ENCODE results near the gene TBC1D17.

The TBC1D17 gene

GRCh38 chr19:49879243-49879963 lies 1.9 kb downstream of the TBC1D17 start:
- DNase-seq = no peak

DNA sequence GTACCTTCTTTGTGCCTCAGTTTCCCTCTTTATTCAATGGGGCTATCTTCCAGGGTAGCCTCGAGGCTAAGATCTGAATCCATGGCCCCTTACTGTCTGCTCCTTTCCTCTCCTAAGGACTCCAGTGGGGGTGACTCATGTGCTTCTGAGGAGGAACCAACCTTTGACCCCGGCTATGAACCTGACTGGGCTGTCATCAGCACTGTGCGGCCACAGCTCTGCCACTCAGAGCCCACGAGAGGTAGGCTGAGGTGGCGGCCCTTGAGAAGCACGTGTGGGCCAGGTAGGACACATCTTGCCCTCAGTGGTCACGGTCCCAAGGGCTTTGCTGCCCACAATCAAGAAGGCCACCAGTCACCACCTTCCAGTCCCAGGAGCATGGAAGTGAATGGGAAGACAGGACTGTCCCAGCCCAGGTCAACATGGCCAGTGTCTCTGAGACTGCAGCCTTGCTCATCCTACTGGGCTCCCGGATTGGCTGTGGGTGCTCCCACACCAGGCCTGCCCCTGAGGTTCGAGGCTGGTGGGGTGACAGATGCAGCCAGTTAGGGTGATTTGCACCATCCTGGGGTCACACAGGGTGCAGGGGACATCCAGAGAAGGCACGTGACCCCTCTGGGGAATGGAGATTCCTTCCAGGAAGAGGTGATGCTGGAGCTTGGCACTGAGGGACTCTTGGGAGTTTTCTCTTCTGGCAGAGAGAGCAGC lies 2.8 kb downstream of the TBC1D17 start:
- DNase-seq = no peak

DNA sequence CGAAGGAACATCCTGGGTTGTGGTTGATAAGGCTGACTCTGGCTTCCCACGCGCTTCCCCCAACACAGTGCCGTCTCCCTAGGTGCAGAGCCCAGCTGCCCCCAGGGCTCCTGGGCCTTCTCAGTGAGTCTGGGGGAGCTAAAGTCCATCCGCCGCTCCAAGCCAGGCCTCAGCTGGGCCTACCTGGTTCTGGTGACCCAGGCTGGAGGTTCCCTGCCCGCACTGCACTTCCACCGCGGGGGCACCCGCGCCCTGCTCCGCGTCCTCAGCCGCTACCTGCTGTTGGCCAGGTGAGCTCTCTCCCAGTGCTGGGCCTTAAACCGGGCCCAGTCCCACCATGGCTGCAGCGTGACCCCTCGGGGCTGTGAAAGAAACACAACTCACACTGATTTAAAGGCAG lies 3.7 kb downstream of the TBC1D17 start:
- no peak for DNase-seq

DNA sequence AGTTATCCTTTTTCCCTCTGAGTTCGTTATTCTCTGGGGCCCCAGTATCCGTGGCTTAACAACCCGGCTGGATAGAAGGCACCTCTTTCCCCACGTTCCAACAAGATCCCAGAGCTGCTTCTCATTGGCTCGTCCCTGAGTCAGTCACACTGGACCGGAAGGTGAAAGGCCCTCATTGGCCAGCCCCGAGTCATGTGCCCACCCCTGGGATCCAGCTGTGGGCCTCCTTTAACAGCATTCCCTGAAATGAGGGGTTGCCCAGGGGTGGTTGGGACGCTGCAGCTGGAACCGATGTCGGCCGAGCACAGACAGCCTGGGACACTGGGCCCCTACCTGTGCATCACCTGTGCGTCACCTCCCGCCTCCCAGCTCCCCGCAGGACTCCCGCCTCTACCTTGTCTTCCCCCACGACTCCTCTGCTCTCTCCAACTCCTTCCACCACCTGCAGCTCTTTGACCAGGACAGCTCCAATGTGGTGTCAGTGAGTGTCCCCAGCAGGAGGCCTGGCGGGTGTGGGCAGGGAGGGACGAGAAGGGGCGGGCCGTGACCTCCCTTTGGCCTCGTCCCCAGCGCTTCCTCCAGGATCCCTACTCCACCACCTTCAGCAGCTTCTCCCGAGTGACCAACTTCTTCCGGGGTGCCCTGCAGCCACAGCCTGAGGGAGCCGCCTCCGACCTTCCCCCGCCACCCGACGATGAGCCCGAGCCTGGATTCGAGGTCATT lies 4.3 kb downstream of the TBC1D17 start:
- no peak for DNase-seq

DNA sequence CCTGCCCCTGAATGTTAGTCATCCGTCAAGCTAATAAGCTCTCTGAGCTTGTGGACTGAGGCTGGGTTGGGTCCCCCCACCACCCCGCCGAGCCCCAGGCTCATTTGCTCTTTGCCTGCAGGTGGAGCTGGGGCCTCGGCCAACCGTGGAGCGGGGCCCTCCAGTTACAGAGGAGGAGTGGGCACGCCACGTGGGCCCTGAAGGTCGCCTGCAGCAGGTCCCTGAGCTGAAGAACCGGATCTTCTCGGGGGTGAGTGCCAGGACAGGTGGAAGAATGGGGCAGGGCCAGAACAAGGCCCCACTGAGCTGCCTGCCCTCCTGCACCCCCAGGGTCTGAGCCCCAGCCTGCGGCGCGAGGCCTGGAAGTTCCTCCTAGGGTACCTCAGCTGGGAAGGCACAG lies 5.1 kb downstream of the TBC1D17 start:
- no peak for DNase-seq

DNA sequence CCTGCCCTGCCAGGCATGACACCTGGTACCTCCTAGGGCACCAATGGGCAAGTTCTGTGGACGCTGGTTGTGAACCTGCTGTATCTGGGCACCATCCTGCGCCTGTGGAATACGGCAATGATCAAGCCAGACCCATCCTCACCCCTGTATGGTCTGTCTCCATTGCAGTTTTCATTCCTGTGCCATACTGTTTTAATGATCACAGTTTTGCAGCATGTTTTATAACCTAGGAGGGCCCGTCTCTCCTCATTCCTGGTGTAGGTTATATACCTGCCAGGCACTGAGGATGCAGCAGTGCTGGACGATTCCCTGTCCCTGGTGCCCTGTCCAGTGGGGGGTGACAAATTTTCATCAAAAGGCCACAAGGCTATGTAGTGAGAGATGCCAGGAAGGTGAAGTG lies 5.6 kb downstream of the TBC1D17 start:
- DNase-seq = no peak

GRCh38 chr19:49884109-49884508 lies 6.6 kb downstream of the TBC1D17 start:
- DNase-seq = no peak

GRCh38 chr19:49884760-49885159 lies 7.3 kb downstream of the TBC1D17 start:
- no peak for DNase-seq

DNA sequence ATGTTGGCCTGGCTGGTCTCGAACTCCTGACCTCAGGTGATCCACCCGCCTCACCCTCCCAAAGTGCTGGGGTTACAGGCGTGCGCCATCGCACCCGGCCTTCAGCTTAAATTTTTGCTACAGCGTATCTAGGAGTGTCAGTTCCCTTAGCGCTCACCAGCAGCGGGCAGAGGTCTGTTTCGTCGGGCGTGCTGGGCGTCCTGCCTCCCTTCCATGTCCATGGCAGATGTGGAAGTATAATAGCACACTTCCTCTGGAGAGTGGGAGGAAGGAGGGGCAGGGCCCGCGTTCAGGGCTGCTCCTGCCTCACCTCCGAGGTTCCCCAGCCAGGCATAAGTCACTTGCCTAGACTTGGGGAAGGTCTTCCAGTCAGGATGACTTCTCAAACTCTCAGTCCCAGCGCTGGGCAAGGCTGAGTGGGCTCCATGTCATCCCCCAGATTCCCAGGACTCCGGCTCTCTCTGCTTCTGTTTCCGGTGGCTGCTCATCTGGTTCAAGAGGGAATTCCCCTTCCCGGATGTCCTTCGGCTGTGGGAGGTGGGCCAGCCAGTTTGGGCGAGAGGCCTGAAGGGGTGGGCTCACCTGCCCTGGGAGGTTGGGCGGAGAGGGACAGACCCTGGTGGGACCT lies 9.6 kb downstream of the TBC1D17 start:
- no peak for DNase-seq

GRCh38 chr19:49887665-49888509 lies 10.4 kb downstream of the TBC1D17 start:
- DNase-seq = no peak

DNA sequence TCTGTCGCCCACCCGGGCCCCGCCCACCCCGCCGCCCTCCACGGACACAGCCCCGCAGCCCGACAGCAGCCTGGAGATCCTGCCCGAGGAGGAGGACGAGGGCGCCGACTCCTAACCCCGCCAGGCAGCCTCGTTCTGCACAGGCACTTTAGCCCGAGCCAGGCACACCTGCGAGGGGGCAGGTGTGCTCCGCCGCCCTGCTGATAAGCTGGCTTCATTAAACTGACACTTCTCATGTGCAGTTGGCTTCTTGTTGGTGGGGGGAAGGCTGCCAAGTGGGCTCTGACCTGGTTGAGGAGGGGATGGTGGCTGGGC lies 11.0 kb downstream of the TBC1D17 start:
- no peak for DNase-seq

DNA sequence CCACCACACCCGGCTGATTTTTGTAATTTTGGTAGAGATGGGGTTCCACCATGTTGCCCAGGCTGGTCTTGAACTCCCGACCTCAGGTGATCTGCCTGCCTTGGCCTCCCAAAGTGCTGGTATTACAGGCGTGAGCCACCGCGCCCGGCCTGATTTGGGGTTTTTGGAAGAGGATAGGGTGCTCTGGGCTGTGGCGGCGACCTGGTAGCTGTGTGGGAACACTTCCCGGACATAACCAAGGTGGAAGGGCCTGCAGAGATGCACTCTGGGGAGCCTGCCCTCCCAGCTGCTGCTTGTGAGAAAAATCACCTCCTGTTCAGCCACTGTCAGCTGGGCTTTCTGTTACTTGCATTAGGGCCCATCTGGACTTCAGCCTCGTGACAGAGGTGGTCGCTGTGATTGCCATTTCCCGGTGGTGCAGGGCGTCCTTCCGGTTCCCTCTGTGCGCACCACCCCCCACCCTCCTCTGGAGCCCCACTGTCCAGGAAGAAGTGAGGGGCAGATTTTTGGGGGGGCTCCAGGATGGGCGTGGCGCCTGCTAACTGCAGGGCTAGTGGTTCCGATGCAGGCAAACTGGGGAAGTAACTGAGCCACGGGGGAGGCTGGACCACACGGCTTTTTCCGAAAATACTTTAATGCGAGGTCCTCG lies 11.7 kb downstream of the TBC1D17 start:
- no peak for DNase-seq

- peak; percentile 88 for DNase-seq
These were observed 12.3 kb downstream of the TBC1D17 start for GRCh38 chr19:49889687-49890348.

DNA sequence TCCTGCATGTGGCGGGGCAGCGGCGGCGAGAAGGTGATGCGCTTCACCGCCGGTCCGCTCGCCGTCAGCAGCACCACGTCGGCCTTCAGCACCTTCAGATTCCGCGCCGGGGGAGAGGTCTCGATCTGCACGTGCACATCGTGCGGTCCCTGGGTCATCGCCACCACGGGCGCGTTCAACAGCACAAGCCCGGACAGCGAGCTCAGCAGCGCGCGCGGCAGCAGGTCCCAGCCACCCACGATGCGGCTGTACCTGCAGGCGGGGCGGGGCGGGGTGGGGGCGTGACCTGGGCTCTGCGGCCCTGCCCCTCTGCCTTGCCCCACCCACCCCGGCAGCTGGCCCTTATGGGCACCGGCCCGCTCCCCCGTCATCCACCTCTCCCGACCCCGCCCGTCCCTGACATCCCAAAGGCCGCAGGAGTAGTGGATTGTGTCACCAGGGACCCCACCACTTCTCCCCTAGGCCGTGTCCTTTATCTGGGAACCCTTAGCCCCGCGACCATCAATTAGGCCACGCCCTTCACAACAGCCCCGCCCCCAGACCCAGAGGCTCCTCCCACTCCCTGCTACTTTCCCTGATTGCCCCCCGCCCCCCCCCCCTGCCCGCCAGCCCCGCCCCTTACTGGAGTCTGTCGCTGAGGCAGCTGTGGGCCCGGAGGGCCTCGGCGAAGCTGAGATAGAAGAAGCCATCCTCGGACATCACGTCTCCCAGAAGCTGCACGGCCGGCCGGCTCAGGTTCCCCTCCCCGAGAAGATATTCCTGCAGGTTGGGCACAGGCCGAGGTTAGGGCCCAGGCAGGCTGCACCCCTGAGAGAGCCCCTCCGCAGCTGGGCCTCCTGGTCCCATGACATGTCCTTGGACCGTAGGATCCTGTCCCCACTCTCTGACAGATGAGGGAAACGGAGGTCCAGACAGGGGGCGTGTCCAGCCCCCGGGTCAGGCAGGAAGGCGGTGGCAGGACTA lies 13.1 kb downstream of the TBC1D17 start:
- peak; percentile 88 for DNase-seq

DNA sequence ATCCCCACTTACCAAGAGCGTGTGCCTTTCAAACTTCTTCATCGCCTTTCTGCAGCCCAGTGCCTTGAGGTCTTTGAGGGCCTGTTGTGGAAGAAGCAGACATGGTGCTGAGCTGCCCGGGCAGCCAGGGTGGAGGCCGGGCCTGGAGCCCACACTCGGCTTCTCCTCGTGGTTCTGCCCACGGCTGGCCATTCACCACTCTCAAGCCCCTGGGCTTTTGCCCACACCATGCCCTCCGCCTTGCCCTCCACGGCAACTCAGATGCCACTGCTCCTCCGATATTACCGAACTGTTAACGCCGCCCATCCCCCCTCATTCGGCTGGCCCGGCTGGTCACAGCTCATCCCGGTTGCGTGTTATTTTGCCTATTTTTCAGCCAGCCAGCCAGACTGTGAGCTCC lies 13.9 kb downstream of the TBC1D17 start:
- DNase-seq = no peak

- DNase-seq = no peak
These were observed 15.2 kb downstream of the TBC1D17 start for GRCh38 chr19:49892716-49893115.

DNA sequence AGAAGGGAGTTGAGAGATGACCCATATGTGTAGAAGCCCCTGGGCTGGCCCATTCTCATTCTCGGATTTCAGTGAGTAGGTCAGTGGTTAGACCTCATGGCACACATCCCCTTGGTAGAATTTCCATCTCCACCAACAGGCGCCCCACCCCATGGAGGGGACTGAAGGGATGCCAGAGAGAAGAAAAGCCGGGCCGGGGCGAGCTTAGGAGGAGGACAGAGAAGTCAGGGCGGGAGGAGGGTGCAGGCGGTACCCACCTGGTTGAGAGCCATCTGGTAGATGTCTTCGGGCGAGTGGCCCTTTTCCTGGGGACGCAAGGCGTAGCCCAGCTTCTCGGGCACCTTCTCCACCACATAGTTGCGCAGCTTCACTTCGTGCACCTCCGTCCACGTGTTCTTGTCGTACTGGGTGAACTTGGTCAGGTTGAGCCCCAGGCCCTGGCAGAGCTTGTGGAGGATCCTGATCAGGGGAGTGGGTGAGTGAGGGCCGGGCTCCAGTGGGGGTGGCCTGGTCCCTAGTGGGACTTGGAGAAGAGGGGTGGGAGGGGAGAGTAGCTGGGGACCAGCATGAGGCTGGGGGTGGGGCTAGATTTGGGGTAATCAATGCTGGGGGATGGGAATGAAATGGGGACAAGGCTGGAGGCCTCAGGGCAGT lies 16.6 kb downstream of the TBC1D17 start:
- DNase-seq = no peak

GRCh38 chr19:49894879-49895565 lies 17.5 kb downstream of the TBC1D17 start:
- DNase-seq = no peak
